GM12873 (cell line): Measurements from ENCODE around the gene CTBP1.

ENCODE experiments used
- TF ChIP-seq, protein P1 (sequence below): IDR thresholded peaks from 2 replicates; pipeline ENCODE4 v1.5.1; 2012; ENCODE audit warnings: low read depth, mild to moderate bottlenecking, moderate library complexity, low read length, control low read depth; ENCODE audit not compliant: insufficient read depth; ENCODE audit errors: missing control alignments

The CTBP1 gene

DNA sequence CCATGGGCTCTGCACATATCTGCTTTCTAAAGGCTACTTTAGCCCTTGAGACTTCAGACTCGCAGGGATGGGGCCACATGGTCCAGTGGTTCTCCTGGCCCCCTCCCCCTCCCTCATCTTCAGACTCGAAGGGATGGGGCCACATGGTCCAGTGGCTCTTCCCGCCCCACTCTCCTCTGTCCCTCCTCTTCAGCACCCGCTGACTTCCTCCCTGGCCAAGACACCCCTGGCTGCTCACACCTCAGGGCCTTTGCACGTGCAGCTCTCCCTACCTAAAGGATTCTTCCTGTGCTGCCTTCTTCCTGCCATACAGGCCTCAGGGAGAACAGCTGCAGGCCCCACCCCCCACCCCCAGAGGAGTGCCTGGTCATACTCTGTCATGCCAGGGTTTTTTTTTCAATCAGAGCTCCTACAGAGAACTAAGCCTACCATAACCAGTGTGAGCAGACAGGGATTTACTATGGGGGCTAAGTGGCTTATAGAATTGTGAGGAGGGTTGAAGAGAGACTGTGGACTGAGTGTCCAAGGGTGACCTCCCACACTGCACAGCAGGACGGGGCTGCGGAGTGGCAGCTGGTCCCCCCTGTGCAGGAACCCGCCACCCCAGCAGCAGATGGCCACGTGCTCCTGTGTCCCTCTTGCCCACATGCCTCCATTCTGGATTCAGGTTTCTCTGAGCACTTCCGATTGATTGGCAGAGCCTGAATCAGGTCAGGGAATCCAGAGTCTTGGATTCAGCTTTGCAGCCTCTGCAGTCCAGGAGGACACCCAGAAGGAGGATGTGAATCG lies 70.4 kb downstream of the CTBP1 start:
- TF ChIP-seq, protein P1, sequence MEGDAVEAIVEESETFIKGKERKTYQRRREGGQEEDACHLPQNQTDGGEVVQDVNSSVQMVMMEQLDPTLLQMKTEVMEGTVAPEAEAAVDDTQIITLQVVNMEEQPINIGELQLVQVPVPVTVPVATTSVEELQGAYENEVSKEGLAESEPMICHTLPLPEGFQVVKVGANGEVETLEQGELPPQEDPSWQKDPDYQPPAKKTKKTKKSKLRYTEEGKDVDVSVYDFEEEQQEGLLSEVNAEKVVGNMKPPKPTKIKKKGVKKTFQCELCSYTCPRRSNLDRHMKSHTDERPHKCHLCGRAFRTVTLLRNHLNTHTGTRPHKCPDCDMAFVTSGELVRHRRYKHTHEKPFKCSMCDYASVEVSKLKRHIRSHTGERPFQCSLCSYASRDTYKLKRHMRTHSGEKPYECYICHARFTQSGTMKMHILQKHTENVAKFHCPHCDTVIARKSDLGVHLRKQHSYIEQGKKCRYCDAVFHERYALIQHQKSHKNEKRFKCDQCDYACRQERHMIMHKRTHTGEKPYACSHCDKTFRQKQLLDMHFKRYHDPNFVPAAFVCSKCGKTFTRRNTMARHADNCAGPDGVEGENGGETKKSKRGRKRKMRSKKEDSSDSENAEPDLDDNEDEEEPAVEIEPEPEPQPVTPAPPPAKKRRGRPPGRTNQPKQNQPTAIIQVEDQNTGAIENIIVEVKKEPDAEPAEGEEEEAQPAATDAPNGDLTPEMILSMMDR, result no peak

- TF ChIP-seq, protein P1, result no peak
Measured at GRCh38 chr4:1177274-1178141, 71.4 kb downstream of the CTBP1 start.

- TF ChIP-seq, protein P1, result no peak
Measured at GRCh38 chr4:1176398-1177273, 72.3 kb downstream of the CTBP1 start.

GRCh38 chr4:1175635-1176229 lies 73.2 kb downstream of the CTBP1 start:
- TF ChIP-seq, protein P1, result no peak

DNA sequence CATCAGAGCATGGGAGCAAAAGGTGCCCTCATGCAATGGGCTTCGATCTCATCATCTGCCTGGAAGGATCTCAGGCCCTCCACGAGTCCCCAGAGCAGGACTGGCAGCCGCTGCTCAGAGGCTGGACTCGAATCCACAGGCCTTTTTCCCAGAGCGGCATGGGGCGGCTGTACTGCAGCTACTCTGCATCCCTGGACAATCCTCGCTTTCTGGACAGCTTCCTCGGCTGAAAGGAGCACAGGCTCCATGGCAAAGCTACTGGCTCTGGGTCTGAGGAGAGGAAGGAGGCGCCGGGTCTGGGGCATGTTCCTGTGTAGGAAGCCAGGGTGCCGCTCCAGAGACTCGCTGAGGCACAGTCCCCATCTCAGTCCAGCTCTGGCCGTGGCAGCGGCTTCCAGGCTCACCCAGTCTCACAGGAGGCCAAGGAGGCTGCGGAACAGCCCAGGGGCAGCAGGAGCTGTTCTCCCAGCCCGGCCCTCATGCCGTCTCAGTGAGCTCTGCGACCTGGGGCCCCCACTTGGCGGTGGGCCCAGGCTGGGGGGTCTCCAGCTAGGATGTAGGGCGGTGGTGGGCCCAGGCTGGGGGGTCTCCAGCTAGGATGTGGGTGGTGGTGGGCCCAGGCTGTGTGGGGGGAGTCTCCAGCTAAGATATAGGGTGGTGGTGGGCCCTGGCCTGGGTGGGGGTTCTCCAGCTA lies 73.8 kb downstream of the CTBP1 start:
- TF ChIP-seq, protein P1, result no peak

DNA sequence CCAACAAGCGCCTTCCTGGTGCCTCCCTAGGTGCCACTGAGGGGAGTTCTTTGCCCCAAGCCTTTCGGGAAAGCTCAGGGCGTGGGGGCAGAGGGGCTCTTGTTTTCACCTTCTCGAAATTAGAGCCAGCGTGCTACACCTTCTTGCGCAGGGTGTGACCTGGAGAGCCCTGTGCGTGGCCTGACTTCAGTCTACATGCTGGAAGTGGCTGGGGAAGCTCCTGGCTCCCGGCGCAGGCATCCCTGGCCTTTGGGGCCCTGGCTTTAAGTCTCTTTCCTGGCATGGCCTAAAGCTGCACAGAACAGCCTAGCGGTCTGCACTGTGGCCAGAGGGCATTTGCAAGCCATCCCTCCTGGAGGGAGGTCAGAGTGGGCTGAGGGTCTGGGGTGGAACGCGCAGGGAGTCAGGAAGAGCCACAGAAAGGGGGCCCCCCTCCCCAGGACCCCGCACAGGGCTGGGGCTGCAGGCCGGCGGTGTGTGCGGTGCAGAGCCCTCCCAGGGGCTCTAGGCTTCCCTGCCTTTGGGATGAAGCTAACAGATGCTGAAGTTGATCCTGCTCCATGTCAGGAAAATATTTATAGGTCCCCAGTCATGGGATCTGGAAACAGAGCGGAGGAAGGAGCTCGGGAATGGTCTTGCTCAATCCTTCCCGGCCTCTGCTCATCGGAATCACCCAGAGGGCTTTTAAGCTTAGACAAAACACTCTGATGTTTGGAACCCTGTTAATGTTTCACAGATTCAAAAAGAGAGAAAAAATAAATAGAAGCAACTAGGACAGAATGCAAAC lies 75.8 kb downstream of the CTBP1 start:
- TF ChIP-seq, protein P1, result no peak
